IMR-90 (cell line): ENCODE measurements around the gene PGA4. TPM values are rescaled to one million over a fixed set of nuclear protein-coding genes. Genes with fewer than 3 reads are reported as not detected.

ENCODE experiments used
- ATAC-seq: fragments of 200-7000 bp; cut with Tn5 transposase; 2 replicates; pipeline ENCODE4 v1.9.1; 2020; ENCODE audit warnings: low read depth, mild to moderate bottlenecking, moderate library complexity
- BruUV-seq: library from RNA; stranded (reverse); fragments of 400-500 nt; replicated peaks from 2 replicates; lab custom pipeline; 2021; lab: Mats Ljungman, UMichigan
- CTCF ChIA-PET: fragments of 300-600 bp; formaldehyde crosslinking; extraction: SDS; loops from one replicate; lab custom pipeline; 2021; ENCODE audit warnings: antibody characterized with exemption; lab: Yijun Ruan, JAX
- POLR2A ChIA-PET: fragments of 300-600 bp; sonication (Branson Sonifier 250); formaldehyde crosslinking; loops from one replicate; lab custom pipeline; 2022; ENCODE audit warnings: antibody characterized with exemption; ENCODE audit not compliant: unreplicated experiment; lab: Charles Lee
- DNase-seq: peaks from one replicate; pipeline ENCODE4 v3.0.0; 2013
- H2AFZ ChIP-seq: replicated peaks from 2 replicates; pipeline ENCODE3; 2013; ENCODE audit warnings: low read length, mild to moderate bottlenecking; ENCODE audit not compliant: poor library complexity
- H2AK5ac ChIP-seq: 2 replicates; pipeline ENCODE4 v1.6.1; 2013; ENCODE audit warnings: low read depth, low read length, inconsistent platforms
- H2AK9ac ChIP-seq: replicated peaks from 2 replicates; pipeline ENCODE3; 2013; ENCODE audit warnings: mild to moderate bottlenecking, low read depth, low read length, moderate library complexity; ENCODE audit not compliant: poor library complexity
- H2BK120ac ChIP-seq: 2 replicates; pipeline ENCODE4 v1.6.1; 2013; ENCODE audit warnings: low read depth, low read length, inconsistent platforms
- H2BK15ac ChIP-seq: 3 replicates; pipeline ENCODE4 v1.6.1; 2013; ENCODE audit warnings: low read depth, low read length, inconsistent platforms
- H2BK20ac ChIP-seq: 2 replicates; pipeline ENCODE4 v1.6.1; 2013; ENCODE audit warnings: low read depth, mild to moderate bottlenecking, inconsistent platforms, low read length, moderate library complexity
- H2BK5ac ChIP-seq: 2 replicates; pipeline ENCODE4 v1.6.1; 2013; ENCODE audit warnings: mild to moderate bottlenecking, low read depth, low read length, inconsistent platforms; ENCODE audit not compliant: poor library complexity, severe bottlenecking
- H3K14ac ChIP-seq: replicated peaks from 2 replicates; pipeline ENCODE4 v1.6.1; 2013; ENCODE audit warnings: low read depth, low read length, inconsistent platforms
- H3K18ac ChIP-seq: 2 replicates; pipeline ENCODE4 v1.6.1; 2013; ENCODE audit warnings: low read depth, low read length, control low read depth
- H3K23ac ChIP-seq: 2 replicates; pipeline ENCODE4 v1.6.1; 2013; ENCODE audit warnings: low read depth, low read length, inconsistent platforms
- H3K27ac ChIP-seq: 2 replicates; pipeline ENCODE4 v1.5.1; 2013; ENCODE audit warnings: mild to moderate bottlenecking, control low read depth, low read length; ENCODE audit not compliant: insufficient read depth
- H3K27me3 ChIP-seq: 2 replicates; pipeline ENCODE4 v1.6.1; 2013; ENCODE audit warnings: low read length; ENCODE audit not compliant: control insufficient read depth, insufficient read depth
- H3K36me3 ChIP-seq: 2 replicates; pipeline ENCODE4 v1.6.1; 2013; ENCODE audit warnings: low read length, mixed read lengths; ENCODE audit not compliant: control insufficient read depth, insufficient read depth
- H3K4ac ChIP-seq: 2 replicates; pipeline ENCODE4 v1.6.1; 2013; ENCODE audit warnings: low read depth, low read length, inconsistent platforms
- H3K4me1 ChIP-seq: 2 replicates; pipeline ENCODE4 v1.6.1; 2013; ENCODE audit warnings: low read length, mixed read lengths; ENCODE audit not compliant: control insufficient read depth, insufficient read depth
- H3K4me2 ChIP-seq: 2 replicates; pipeline ENCODE4 v1.6.1; 2013; ENCODE audit warnings: low read depth, mild to moderate bottlenecking, control low read depth, low read length, moderate library complexity
- H3K4me3 ChIP-seq: 2 replicates; pipeline ENCODE4 v1.5.1; 2013; ENCODE audit warnings: low read depth, mild to moderate bottlenecking, control low read depth, low read length, moderate library complexity; ENCODE audit not compliant: insufficient read depth
- H3K56ac ChIP-seq: 2 replicates; pipeline ENCODE4 v1.6.1; 2013; ENCODE audit warnings: low read length, inconsistent platforms; ENCODE audit not compliant: insufficient read depth; ENCODE audit errors: extremely low read depth
- H3K79me1 ChIP-seq, 2 experiments: 2 replicates each; pipeline ENCODE4 v1.6.1; 2013; ENCODE audit warnings: low read length in 2 of 2, inconsistent platforms in 1 of 2, low read depth in 1 of 2
- H3K9ac ChIP-seq: 2 replicates; pipeline ENCODE4 v1.6.1; 2013; ENCODE audit warnings: low read depth, low read length, control low read depth
- H3K9me1 ChIP-seq: 2 replicates; pipeline ENCODE4 v1.6.1; 2013; ENCODE audit warnings: low read length, inconsistent platforms; ENCODE audit not compliant: insufficient read depth
- H3K9me3 ChIP-seq: 2 replicates; pipeline ENCODE4 v1.6.1; 2013; ENCODE audit warnings: low read length; ENCODE audit not compliant: control insufficient read depth, insufficient read depth
- H4K20me1 ChIP-seq: 2 replicates; pipeline ENCODE4 v1.6.1; 2013; ENCODE audit warnings: low read length, inconsistent platforms; ENCODE audit not compliant: insufficient read depth
- H4K5ac ChIP-seq: 2 replicates; pipeline ENCODE4 v1.6.1; 2013; ENCODE audit warnings: mild to moderate bottlenecking, low read depth, low read length, control low read depth
- H4K8ac ChIP-seq, 2 experiments: 2 replicates each; pipeline ENCODE4 v1.6.1; 2013; ENCODE audit warnings: low read depth in 2 of 2, low read length in 2 of 2, control low read depth in 1 of 2, inconsistent platforms in 1 of 2
- H4K91ac ChIP-seq: 2 replicates; pipeline ENCODE4 v1.6.1; 2013; ENCODE audit warnings: low read depth, low read length, inconsistent platforms; ENCODE audit not compliant: insufficient read depth
- CEBPB ChIP-seq: IDR thresholded peaks from 2 replicates; pipeline ENCODE4 v1.6.1; 2012; ENCODE audit warnings: low read depth, low read length, improper control_type of control experiment
- FOS ChIP-seq: fragments of 150-350 bp; IDR thresholded peaks from 2 replicates; pipeline ENCODE4 v1.6.1; 2016; ENCODE audit warnings: low read depth, low read length
- MAZ ChIP-seq: IDR thresholded peaks from 2 replicates; pipeline ENCODE4 v1.6.1; 2012; ENCODE audit warnings: low read depth, mild to moderate bottlenecking, low read length, improper control_type of control experiment, moderate library complexity, borderline replicate concordance
- POLR2A ChIP-seq: IDR thresholded peaks from 2 replicates; pipeline ENCODE4 v1.6.1; 2012; ENCODE audit warnings: mild to moderate bottlenecking, low read depth, low read length
- RAD21 ChIP-seq: IDR thresholded peaks from 2 replicates; pipeline ENCODE4 v1.6.1; 2012; ENCODE audit warnings: low read length, improper control_type of control experiment
- RCOR1 ChIP-seq: IDR thresholded peaks from 2 replicates; pipeline ENCODE4 v1.6.1; 2012; ENCODE audit warnings: mild to moderate bottlenecking, low read length, improper control_type of control experiment; ENCODE audit not compliant: insufficient replicate concordance
- WGBS, 2 experiments: methylation state at CpG; one replicate each; pipeline versions ENCODE4 v1.1.5 to v1.1.7; 2013; ENCODE audit warnings: missing lambda C conversion rate in 2 of 2; ENCODE audit not compliant: insufficient read length in 1 of 2; ENCODE audit errors: extremely low coverage in 2 of 2; 5-methylcytosine and 5-hydroxymethylcytosine counted together
- dilution Hi-C: fragments of 300-500 bp; cut with HindIII; formaldehyde crosslinking; loops from one replicate; pipeline ENCODE4 v1.14.3; 2018; ENCODE audit warnings: low sequenced_read_pairs; ENCODE audit not compliant: unreplicated experiment
- in situ Hi-C: fragments of 300-500 bp; cut with MboI; formaldehyde crosslinking; loops from 3 replicates; pipeline ENCODE4 v1.14.3; 2019; ENCODE audit warnings: low sequenced_read_pairs, inconsistent platforms, mixed read lengths
- intact Hi-C: fragments of 100-400 bp; cut with micrococcal nuclease; formaldehyde crosslinking; loops from 2 replicates; pipeline ENCODE4 v1.10.0; 2022
- polyA plus RNA-seq, 3 experiments: library from polyadenylated mRNA; depleted of rRNA; stranded (reverse); fragments of >200 nt; gene quantifications; 2 replicates each; pipeline ENCODE4 v1.2.3, GENCODE V29; 2012; ENCODE audit warnings: low replicate concordance in 1 of 3
- total RNA-seq: library from RNA; depleted of rRNA; stranded (reverse); fragments of >200 nt; gene quantifications from 2 replicates; pipeline ENCODE4 v1.2.3, GENCODE V29; 2012
- TF ChIP-seq, protein P1 (sequence below): fragments of 150-350 bp; IDR thresholded peaks from 2 replicates; pipeline ENCODE4 v1.6.1; 2016; ENCODE audit warnings: low read depth, mild to moderate bottlenecking, low read length, moderate library complexity, borderline replicate concordance
- TF ChIP-seq, protein P2 (sequence below): fragments of 150-350 bp; IDR thresholded peaks from 2 replicates; pipeline ENCODE4 v1.6.1; 2017; ENCODE audit warnings: mild to moderate bottlenecking, antibody characterized with exemption, low read length, low read depth
- TF ChIP-seq, protein P3 (sequence below): conservative IDR thresholded peaks from 2 replicates; pipeline ENCODE4 v1.5.1; 2012; ENCODE audit warnings: mild to moderate bottlenecking, low read depth, low read length, improper control_type of control experiment

Gene PGA4
- total and polyA plus RNA-seq, 2 of the 4 experiments (the other 2 are of a cell fraction): not detected

DNA sequence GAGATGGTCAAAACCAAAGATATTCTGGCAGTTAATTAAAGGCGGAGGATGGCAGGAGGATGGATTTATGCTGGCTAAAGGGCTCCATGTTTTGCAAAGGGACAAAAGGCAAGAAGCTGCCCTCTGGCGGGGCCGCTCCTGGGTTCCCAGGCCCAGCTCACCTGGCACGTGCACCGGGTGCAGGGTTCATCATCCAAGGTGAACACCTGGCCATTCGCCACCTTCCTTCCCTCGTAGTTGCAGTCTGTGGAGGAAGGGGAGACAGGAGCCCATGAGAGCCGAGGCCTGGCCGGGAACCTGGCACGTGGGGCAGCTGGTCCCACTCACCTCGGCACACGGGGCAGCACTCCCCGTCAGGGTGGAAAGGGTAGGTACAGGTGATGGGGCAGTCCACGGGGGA lies 42.6 kb downstream of the PGA4 start:
- POLR2A ChIA-PET: no interaction called here
- H2BK120ac ChIP-seq: no peak overlapping the region
- no peaks in the 10 kb centered on the region for H3K36me3 ChIP-seq
- H2BK15ac ChIP-seq: no peak overlapping the region
- H2AFZ ChIP-seq: no peak overlapping the region
- WGBS, 2 experiments: 100% methylated on average over 1 of the region's 14 CpGs; no CpG with 5 or more reads in 1 of the 2 experiments
- TF ChIP-seq RAD21 (no peak), POLR2A (no peak), MAZ (no peak), RCOR1 (no peak), FOS (no peak), CEBPB (no peak)
- TF ChIP-seq, protein P1, sequence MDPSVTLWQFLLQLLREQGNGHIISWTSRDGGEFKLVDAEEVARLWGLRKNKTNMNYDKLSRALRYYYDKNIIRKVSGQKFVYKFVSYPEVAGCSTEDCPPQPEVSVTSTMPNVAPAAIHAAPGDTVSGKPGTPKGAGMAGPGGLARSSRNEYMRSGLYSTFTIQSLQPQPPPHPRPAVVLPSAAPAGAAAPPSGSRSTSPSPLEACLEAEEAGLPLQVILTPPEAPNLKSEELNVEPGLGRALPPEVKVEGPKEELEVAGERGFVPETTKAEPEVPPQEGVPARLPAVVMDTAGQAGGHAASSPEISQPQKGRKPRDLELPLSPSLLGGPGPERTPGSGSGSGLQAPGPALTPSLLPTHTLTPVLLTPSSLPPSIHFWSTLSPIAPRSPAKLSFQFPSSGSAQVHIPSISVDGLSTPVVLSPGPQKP: no peak
- TF ChIP-seq, protein P2, sequence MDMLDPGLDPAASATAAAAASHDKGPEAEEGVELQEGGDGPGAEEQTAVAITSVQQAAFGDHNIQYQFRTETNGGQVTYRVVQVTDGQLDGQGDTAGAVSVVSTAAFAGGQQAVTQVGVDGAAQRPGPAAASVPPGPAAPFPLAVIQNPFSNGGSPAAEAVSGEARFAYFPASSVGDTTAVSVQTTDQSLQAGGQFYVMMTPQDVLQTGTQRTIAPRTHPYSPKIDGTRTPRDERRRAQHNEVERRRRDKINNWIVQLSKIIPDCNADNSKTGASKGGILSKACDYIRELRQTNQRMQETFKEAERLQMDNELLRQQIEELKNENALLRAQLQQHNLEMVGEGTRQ: no peak
- TF ChIP-seq, protein P3, sequence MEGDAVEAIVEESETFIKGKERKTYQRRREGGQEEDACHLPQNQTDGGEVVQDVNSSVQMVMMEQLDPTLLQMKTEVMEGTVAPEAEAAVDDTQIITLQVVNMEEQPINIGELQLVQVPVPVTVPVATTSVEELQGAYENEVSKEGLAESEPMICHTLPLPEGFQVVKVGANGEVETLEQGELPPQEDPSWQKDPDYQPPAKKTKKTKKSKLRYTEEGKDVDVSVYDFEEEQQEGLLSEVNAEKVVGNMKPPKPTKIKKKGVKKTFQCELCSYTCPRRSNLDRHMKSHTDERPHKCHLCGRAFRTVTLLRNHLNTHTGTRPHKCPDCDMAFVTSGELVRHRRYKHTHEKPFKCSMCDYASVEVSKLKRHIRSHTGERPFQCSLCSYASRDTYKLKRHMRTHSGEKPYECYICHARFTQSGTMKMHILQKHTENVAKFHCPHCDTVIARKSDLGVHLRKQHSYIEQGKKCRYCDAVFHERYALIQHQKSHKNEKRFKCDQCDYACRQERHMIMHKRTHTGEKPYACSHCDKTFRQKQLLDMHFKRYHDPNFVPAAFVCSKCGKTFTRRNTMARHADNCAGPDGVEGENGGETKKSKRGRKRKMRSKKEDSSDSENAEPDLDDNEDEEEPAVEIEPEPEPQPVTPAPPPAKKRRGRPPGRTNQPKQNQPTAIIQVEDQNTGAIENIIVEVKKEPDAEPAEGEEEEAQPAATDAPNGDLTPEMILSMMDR: no peak
- no peaks in the 10 kb centered on the region; the same call in 1 of the 2 replicates for H3K9me1 ChIP-seq
- no peak overlapping the region for H3K27ac ChIP-seq
- H2AK5ac ChIP-seq: no peak overlapping the region
- no peak overlapping the region for H3K4me2 ChIP-seq
- H3K23ac ChIP-seq: no peak overlapping the region
- no peak overlapping the region for H2BK5ac ChIP-seq
- no peak overlapping the region for H2AK9ac ChIP-seq
- dilution Hi-C loops: no loop called here
- no peaks in the 10 kb centered on the region for H3K4me1 ChIP-seq
- no peak for ATAC-seq
- BruUV-seq: no TSS peak
- H3K56ac ChIP-seq: no peak overlapping the region
- no peak overlapping the region for H3K4ac ChIP-seq
- H3K27me3 ChIP-seq: no peaks in the 10 kb centered on the region
- no peak overlapping the region for H2BK20ac ChIP-seq
- H3K4me3 ChIP-seq: no peak overlapping the region
- H3K9me3 ChIP-seq: no peaks in the 10 kb centered on the region
- H3K14ac ChIP-seq: no peak overlapping the region
- in situ Hi-C loops: no loop called here
- intact Hi-C loops: no loop called here
- H4K91ac ChIP-seq: no peak overlapping the region
- CTCF ChIA-PET: no interaction called here
- DNase-seq: no peak
- no peak overlapping the region for H3K9ac ChIP-seq
- H4K8ac ChIP-seq: no peak overlapping the region
- H4K5ac ChIP-seq: no peak overlapping the region
- no peak overlapping the region for H3K18ac ChIP-seq
- no peaks in the 10 kb centered on the region for H4K20me1 ChIP-seq
- no peaks in the 10 kb centered on the region for H3K79me1 ChIP-seq
